Measurements from ENCODE around the gene NRCAM.

The NRCAM gene

DNA sequence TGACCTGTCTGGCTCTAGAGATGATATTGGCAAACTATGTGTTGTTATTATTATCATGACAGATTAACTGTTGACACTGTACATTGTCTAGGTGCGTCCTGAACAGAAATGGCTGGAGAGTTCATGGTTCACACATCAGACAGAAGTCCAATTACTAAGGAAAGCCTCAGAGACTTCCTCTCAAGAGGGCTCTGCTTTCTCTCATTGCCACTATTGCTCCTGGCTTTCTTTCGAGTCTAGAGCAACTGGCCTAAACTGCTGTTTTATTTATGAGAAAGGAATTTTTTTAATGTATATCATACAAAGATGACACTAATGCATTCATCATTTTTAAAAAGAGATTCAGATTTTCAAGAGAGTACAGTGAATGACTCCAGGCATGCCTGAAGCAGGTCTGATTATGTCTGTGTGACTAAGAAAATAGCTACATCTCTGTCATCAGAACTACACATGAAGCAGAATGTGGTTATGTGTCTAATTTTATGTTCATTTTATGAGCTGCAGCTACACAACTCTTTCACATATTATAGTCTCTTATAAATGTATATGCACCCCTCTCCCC lies 30.4 kb downstream of the NRCAM start:
- H3K27me3 Mint-ChIP-seq: peaks cover 23% of the 10 kb centered on the region
- H3K4me3 Mint-ChIP-seq: no peak overlapping the region
- intact Hi-C loops (cut with micrococcal nuclease): no loop called here
- no peak overlapping the region for H3K27ac Mint-ChIP-seq
- no peaks in the 10 kb centered on the region for H3K9me3 Mint-ChIP-seq
- H3K4me1 Mint-ChIP-seq (ENCODE audit: low read depth): no peaks in the 10 kb centered on the region
- no peaks in the 10 kb centered on the region for H3K36me3 Mint-ChIP-seq (ENCODE audit: low read depth)

DNA sequence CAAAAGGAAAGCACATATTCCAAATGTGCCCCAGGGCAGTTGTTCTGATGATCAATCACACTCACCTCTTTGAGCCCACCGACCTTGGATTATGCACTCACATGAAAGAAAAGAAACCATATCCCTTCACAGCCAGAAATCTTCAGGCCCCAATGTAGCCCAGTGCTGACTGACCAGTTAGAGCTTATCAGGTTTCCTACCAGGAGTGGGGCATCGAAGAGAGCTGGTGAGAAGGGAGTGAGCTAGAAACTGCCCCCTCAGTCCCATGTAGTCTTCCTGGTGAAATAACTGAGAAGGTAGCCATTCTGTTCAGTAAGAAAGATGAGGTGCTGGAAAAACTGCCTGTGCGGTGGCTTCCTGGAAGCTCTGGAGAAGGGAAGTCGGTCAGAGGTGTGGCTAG lies 32.2 kb downstream of the NRCAM start:
- Mint-ChIP-seq H3K4me3 (no peak overlapping the region), H3K9me3 (no peaks in the 10 kb centered on the region), H3K27me3 (peaks cover 26% of the 10 kb centered on the region), H3K4me1 (ENCODE audit: low read depth) (peaks cover 4% of the 10 kb centered on the region), H3K36me3 (ENCODE audit: low read depth) (no peaks in the 10 kb centered on the region), H3K27ac (no peak overlapping the region)
- intact Hi-C loops (cut with micrococcal nuclease): no loop called here

DNA sequence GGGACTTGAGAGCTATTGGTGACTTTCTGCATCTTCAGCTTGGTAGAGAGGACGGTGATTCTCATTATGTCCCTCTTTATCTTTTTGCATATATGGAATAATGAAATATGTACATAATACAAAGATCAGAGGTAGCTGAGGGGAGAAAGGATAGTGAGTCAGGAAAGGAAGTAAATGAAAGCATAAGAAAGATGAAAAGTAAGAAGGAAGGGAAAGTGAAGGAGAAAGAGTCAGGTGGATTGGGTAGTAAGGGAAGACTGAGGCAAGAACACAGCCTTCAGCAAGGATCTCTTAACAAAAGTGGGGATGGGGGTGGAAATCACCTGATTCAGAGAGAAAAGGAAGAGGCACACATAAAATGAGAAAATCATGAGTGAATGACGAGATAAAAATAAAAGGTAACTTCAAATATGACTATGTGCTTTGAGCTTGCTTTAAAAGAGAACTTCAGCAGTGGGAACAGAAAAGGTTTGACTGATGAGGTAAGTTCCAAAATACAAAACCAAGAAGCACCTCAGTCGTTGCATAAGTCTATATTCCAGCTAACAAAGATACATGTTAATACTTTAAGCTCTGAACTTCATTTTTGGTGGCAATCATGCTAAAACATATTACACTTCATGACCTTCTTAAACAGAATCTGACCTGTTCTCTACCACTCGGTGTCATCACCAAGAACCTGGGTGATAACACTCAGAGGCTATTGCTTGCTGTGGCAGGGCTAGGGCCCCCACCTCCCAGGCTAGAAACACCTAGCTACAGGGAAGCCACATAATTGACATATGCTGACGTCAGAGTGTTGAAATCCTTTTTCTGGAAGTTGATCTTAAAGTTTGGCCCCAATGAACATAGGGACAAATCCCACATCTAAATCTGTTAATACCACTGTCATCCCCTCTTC lies 32.9 kb downstream of the NRCAM start:
- Mint-ChIP-seq H3K27ac (no peak overlapping the region), H3K9me3 (no peaks in the 10 kb centered on the region), H3K4me1 (ENCODE audit: low read depth) (peaks cover 6% of the 10 kb centered on the region), H3K4me3 (no peak overlapping the region), H3K27me3 (peaks cover 28% of the 10 kb centered on the region), H3K36me3 (ENCODE audit: low read depth) (no peaks in the 10 kb centered on the region)
- intact Hi-C loops (cut with micrococcal nuclease): no loop called here

DNA sequence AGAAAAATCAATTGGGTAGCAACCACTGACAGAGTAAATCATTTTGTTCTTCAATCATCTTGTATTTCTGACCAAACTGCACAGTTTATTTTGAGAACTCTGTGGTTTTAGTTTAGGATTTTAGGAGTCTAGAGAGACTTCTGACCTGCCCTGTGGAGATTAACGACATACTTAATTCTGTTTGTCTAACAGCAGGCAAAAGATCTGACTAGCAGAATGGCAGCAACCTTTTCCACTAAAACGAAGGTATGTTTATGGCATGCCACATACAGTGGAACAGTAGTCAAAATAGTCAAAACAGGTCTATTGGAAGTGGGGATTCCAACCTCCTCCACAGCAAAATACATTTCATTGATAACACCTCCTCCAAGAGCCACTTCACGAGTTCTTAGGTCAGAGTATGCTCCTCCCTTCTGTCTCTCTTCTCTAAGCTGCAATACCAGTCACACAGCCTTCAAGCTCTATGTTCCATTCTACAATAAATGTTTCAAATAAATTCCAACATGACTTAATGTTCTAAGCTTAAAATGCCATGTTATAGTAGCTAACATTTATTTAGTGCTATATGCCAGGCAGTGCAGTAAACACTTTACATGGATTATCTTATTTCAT lies 34.4 kb downstream of the NRCAM start:
- no peaks in the 10 kb centered on the region for H3K9me3 Mint-ChIP-seq
- peaks cover 9% of the 10 kb centered on the region for H3K4me1 Mint-ChIP-seq (ENCODE audit: low read depth)
- no peak overlapping the region for H3K4me3 Mint-ChIP-seq
- no peaks in the 10 kb centered on the region for H3K36me3 Mint-ChIP-seq (ENCODE audit: low read depth)
- peaks cover 31% of the 10 kb centered on the region for H3K27me3 Mint-ChIP-seq
- H3K27ac Mint-ChIP-seq: no peak overlapping the region
- intact Hi-C loops (cut with micrococcal nuclease): no loop called here

DNA sequence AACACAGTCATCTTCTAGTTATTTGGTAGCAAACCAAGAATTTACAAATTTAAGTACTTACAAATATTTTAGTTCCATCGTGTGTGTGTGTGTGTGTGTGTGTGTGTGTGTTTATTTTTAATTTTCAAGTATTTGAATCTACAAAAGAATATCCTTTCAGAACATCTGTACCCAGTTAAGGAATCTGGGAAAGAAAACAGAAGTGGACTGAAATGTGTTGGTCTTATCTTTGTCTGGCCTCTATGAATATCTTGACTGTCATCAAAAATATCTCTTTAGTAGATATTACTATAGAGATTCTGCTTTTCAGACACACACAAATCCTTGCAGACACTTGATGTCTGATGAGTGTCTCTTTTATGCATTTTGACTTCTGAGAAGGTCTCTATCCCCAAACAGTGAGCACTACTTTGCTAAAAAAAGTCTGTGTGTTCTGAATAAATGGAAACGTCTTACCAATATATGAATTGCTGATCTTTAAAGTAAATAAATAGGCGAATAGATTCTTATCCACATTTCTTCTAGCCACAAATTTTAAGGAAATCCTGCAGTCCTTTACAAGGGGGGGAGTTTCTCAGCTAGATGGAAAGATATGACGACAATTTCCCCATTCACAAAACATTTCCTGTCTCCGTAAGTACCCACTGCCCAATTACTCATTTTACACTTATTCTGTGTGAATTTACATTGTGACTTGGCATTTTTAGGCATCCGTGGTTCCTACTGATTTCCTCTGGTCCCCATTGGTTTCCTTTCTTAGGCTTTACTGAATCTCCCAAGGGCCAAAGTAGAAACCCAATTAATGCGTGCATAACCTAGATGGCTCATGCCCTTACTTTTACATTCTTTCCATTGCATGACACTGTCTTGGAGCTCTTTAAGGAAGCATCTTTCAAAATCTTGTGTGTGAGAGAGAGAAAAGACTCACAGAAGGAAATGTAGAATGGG lies 36.0 kb downstream of the NRCAM start:
- H3K9me3 Mint-ChIP-seq: no peaks in the 10 kb centered on the region
- no peaks in the 10 kb centered on the region for H3K36me3 Mint-ChIP-seq (ENCODE audit: low read depth)
- intact Hi-C loops (cut with micrococcal nuclease): no loop called here
- H3K27ac Mint-ChIP-seq: no peak overlapping the region
- H3K27me3 Mint-ChIP-seq: peaks cover 31% of the 10 kb centered on the region
- H3K4me1 Mint-ChIP-seq (ENCODE audit: low read depth): peaks cover 24% of the 10 kb centered on the region
- no peak overlapping the region for H3K4me3 Mint-ChIP-seq

GRCh38 chr7:108418946-108419345 lies 37.3 kb downstream of the NRCAM start:
- Mint-ChIP-seq H3K4me1 (ENCODE audit: low read depth) (peaks cover 37% of the 10 kb centered on the region), H3K4me3 (no peak overlapping the region)

DNA sequence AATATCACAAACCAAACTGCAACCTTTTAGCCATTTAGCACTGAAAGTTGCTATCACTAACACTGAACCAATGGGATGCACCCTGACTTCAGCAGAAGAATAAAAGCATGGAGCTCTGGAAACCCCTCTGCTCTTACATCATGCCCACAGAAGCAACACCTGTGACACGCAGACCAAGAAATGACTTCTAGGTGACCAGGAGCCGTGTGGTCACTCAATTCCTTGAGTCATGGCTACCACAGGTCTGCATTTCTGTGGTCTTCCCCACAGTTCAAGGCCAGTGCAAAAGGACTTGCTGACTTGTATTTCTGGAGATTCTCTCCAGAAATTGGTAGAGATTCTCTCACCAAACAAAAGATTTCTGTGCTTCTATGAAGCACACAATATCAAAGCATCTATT lies 38.3 kb downstream of the NRCAM start:
- intact Hi-C loops (cut with micrococcal nuclease): no loop called here

More at GRCh38 chr7:108418946-108419345, 37.3 kb downstream of the NRCAM start:
- intact Hi-C loops (cut with micrococcal nuclease): no loop called here
- Mint-ChIP-seq H3K36me3 (ENCODE audit: low read depth) (no peaks in the 10 kb centered on the region), H3K9me3 (no peaks in the 10 kb centered on the region), H3K27me3 (peaks cover 28% of the 10 kb centered on the region), H3K27ac (no peak overlapping the region)

GRCh38 chr7:108417144-108417543 lies 39.1 kb downstream of the NRCAM start:
- Mint-ChIP-seq H3K27me3 (peaks cover 19% of the 10 kb centered on the region), H3K27ac (no peak overlapping the region), H3K9me3 (peaks cover 10% of the 10 kb centered on the region), H3K4me1 (ENCODE audit: low read depth) (peaks cover 43% of the 10 kb centered on the region), H3K36me3 (ENCODE audit: low read depth) (no peaks in the 10 kb centered on the region), H3K4me3 (no peak overlapping the region)
- intact Hi-C loops (cut with micrococcal nuclease): no loop called here

More for the DNA sequence above, 38.3 kb downstream of the NRCAM start:
- no peak overlapping the region for H3K27ac Mint-ChIP-seq
- H3K4me1 Mint-ChIP-seq (ENCODE audit: low read depth): peaks cover 43% of the 10 kb centered on the region
- H3K9me3 Mint-ChIP-seq: peaks cover 9% of the 10 kb centered on the region
- H3K4me3 Mint-ChIP-seq: no peak overlapping the region
- H3K36me3 Mint-ChIP-seq (ENCODE audit: low read depth): no peaks in the 10 kb centered on the region
- peaks cover 23% of the 10 kb centered on the region for H3K27me3 Mint-ChIP-seq

- no peak overlapping the region for H3K4me3 Mint-ChIP-seq
- H3K9me3 Mint-ChIP-seq: peaks cover 10% of the 10 kb centered on the region
- H3K36me3 Mint-ChIP-seq (ENCODE audit: low read depth): no peaks in the 10 kb centered on the region
- intact Hi-C loops (cut with micrococcal nuclease): no loop called here
- no peak overlapping the region for H3K27ac Mint-ChIP-seq
- peaks cover 14% of the 10 kb centered on the region for H3K27me3 Mint-ChIP-seq
- H3K4me1 Mint-ChIP-seq (ENCODE audit: low read depth): peaks cover 43% of the 10 kb centered on the region
These were observed 40.3 kb downstream of the NRCAM start for GRCh38 chr7:108415821-108416536.

DNA sequence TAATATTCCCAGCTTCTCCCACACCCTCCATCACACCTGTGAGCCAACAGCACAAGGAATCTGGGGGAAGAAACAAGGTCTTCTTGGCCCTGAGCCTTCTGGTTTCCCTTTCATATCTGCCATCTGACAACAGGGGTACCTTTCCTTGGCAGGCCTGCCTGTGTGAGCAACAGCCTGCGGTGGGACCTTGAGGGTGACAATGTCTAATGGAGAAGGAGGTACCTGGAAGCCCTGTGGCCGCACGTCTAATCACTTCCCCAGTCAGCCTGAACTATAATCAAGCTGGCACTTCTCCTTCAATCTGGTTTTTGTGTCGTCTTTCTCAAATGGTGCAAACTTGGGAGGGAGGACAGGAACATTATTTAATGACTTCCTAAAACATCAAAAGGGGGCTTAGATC lies 41.2 kb downstream of the NRCAM start:
- Mint-ChIP-seq H3K27me3 (peaks cover 11% of the 10 kb centered on the region), H3K27ac (peak overlapping the region; percentile 7), H3K36me3 (ENCODE audit: low read depth) (no peaks in the 10 kb centered on the region), H3K9me3 (peaks cover 10% of the 10 kb centered on the region), H3K4me3 (no peak overlapping the region), H3K4me1 (ENCODE audit: low read depth) (peaks cover 43% of the 10 kb centered on the region)
- intact Hi-C loops (cut with micrococcal nuclease): no loop called here

DNA sequence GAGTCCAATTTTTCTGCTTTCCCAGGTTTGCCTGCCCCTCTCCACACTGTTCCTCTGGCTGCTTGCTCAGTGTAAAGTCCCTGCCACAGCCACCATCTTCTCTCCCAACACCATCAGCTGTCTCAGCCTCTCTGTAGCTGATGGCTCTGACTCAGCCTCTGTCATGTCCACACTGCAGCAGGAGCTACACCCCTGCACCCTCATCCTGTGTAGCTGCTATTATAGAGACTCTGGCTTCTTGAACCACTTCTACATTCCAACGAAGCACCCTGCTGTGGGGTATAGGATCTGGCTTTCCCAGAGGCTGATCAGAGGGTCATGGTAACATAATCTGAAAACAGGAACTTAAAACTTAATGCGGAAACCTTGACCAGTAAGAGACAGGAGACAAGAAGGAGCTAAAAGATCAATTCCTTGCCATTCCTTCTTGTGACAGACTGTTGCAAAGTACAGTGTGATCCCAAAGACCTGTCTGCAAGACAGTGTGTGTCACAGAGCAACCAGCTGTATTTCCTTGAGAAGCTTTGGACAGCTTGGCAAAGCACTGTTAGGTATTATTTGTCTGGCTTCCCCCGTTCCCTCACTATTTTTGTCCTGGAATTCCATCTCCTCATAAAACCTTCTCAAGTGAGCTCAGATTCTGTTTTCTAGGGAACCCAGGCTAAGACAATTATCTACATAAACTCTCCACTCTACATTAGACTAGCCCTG lies 42.3 kb downstream of the NRCAM start:
- H3K4me1 Mint-ChIP-seq (ENCODE audit: low read depth): peaks cover 38% of the 10 kb centered on the region
- H3K4me3 Mint-ChIP-seq: no peak overlapping the region
- no peak overlapping the region for H3K27ac Mint-ChIP-seq
- H3K9me3 Mint-ChIP-seq: peaks cover 10% of the 10 kb centered on the region
- intact Hi-C loops (cut with micrococcal nuclease): no loop called here
- H3K27me3 Mint-ChIP-seq: peaks cover 4% of the 10 kb centered on the region
- no peaks in the 10 kb centered on the region for H3K36me3 Mint-ChIP-seq (ENCODE audit: low read depth)

- peaks cover 3% of the 10 kb centered on the region for H3K27me3 Mint-ChIP-seq
- H3K9me3 Mint-ChIP-seq: peaks cover 10% of the 10 kb centered on the region
- H3K36me3 Mint-ChIP-seq (ENCODE audit: low read depth): no peaks in the 10 kb centered on the region
- peaks cover 37% of the 10 kb centered on the region for H3K4me1 Mint-ChIP-seq (ENCODE audit: low read depth)
- no peak overlapping the region for H3K27ac Mint-ChIP-seq
- H3K4me3 Mint-ChIP-seq: no peak overlapping the region
- intact Hi-C loops (cut with micrococcal nuclease): no loop called here
These were observed 42.9 kb downstream of the NRCAM start for GRCh38 chr7:108413337-108413736.

Data from dendritic cell treated with granulocyte-macrophage colony-stimulating factor and Interleukin-4, amounts not matched to agents 40 ng/mL and 50 ng/mL, for 4 days (primary cell).